Activated naive CD4-positive, alpha-beta T cell treated with anti-CD3 and anti-CD28 coated beads, Interleukin-2, amount 10 ng/mL, durations not matched to agents 7 days and 5 days (primary cell): ENCODE measurements around the gene ADAM12.

Experiments
- CTCF ChIA-PET: fragments of 350-600 bp; sonication (Branson Sonifier 250); formaldehyde crosslinking; loops from one replicate; lab custom pipeline; 2021; ENCODE audit warnings: antibody characterized with exemption; lab: Charles Lee
- DNase-seq: peaks from one replicate; pipeline ENCODE4 v3.0.0-alpha.2; 2020
- H3K27ac Mint-ChIP-seq: one replicate; pipeline ENCODE4 v1.8.0; 2021; ENCODE audit warnings: mild to moderate bottlenecking, moderate library complexity, mixed read lengths
- H3K27me3 Mint-ChIP-seq: one replicate; pipeline ENCODE4 v1.8.0; 2021; ENCODE audit warnings: mild to moderate bottlenecking, mixed read lengths
- H3K36me3 Mint-ChIP-seq: one replicate; pipeline ENCODE4 v1.8.0; 2021; ENCODE audit warnings: mixed read lengths
- H3K4me1 Mint-ChIP-seq: one replicate; pipeline ENCODE4 v1.8.0; 2021; ENCODE audit warnings: mixed read lengths
- H3K4me3 Mint-ChIP-seq: one replicate; pipeline ENCODE4 v1.8.0; 2021; ENCODE audit warnings: mild to moderate bottlenecking, moderate library complexity, mixed read lengths
- H3K9me3 Mint-ChIP-seq: one replicate; pipeline ENCODE4 v1.8.0; 2021; ENCODE audit warnings: mixed read lengths

ADAM12 gene

GRCh38 chr10:126013489-126014281 lies 374.6 kb downstream of the ADAM12 start:
- Mint-ChIP-seq H3K27ac (no peak overlapping the region), H3K9me3 (no peaks in the 10 kb centered on the region), H3K36me3 (no peaks in the 10 kb centered on the region), H3K4me3 (no peak overlapping the region), H3K4me1 (no peaks in the 10 kb centered on the region), H3K27me3 (no peaks in the 10 kb centered on the region)
- no peak for DNase-seq
- CTCF ChIA-PET, result no interaction called here

GRCh38 chr10:126012485-126012884 lies 375.8 kb downstream of the ADAM12 start:
- no peaks in the 10 kb centered on the region for H3K9me3 Mint-ChIP-seq
- DNase-seq, result no peak
- no peaks in the 10 kb centered on the region for H3K27me3 Mint-ChIP-seq
- H3K4me1 Mint-ChIP-seq, result no peaks in the 10 kb centered on the region
- H3K4me3 Mint-ChIP-seq, result no peak overlapping the region
- H3K36me3 Mint-ChIP-seq, result no peaks in the 10 kb centered on the region
- CTCF ChIA-PET, result no interaction called here
- no peak overlapping the region for H3K27ac Mint-ChIP-seq

- DNase-seq, result no peak
- CTCF ChIA-PET, result no interaction called here
- no peaks in the 10 kb centered on the region for H3K9me3 Mint-ChIP-seq
- H3K27ac Mint-ChIP-seq, result no peak overlapping the region
- no peaks in the 10 kb centered on the region for H3K27me3 Mint-ChIP-seq
- H3K36me3 Mint-ChIP-seq, result no peaks in the 10 kb centered on the region
- H3K4me1 Mint-ChIP-seq, result no peaks in the 10 kb centered on the region
- no peak overlapping the region for H3K4me3 Mint-ChIP-seq
These were observed 376.3 kb downstream of the ADAM12 start for GRCh38 chr10:126011995-126012394.

- Mint-ChIP-seq H3K4me3 (no peak overlapping the region), H3K27ac (no peak overlapping the region), H3K4me1 (no peaks in the 10 kb centered on the region), H3K27me3 (no peaks in the 10 kb centered on the region), H3K9me3 (no peaks in the 10 kb centered on the region), H3K36me3 (no peaks in the 10 kb centered on the region)
- CTCF ChIA-PET, result no interaction called here
- no peak for DNase-seq
These were observed 378.6 kb downstream of the ADAM12 start for GRCh38 chr10:126009650-126010049.

GRCh38 chr10:126006906-126007305 lies 381.4 kb downstream of the ADAM12 start:
- H3K27me3 Mint-ChIP-seq, result no peaks in the 10 kb centered on the region
- H3K27ac Mint-ChIP-seq, result no peak overlapping the region
- no peaks in the 10 kb centered on the region for H3K9me3 Mint-ChIP-seq
- DNase-seq, result no peak
- H3K4me1 Mint-ChIP-seq, result no peaks in the 10 kb centered on the region
- no peak overlapping the region for H3K4me3 Mint-ChIP-seq
- no peaks in the 10 kb centered on the region for H3K36me3 Mint-ChIP-seq
- CTCF ChIA-PET, result no interaction called here

GRCh38 chr10:126006264-126006663 lies 382.0 kb downstream of the ADAM12 start:
- CTCF ChIA-PET, result no interaction called here
- Mint-ChIP-seq H3K36me3 (no peaks in the 10 kb centered on the region), H3K4me3 (no peak overlapping the region), H3K27me3 (no peaks in the 10 kb centered on the region), H3K27ac (no peak overlapping the region), H3K9me3 (no peaks in the 10 kb centered on the region), H3K4me1 (no peaks in the 10 kb centered on the region)
- no peak for DNase-seq

- H3K27me3 Mint-ChIP-seq, result no peaks in the 10 kb centered on the region
- CTCF ChIA-PET, result no interaction called here
- H3K27ac Mint-ChIP-seq, result no peak overlapping the region
- H3K4me3 Mint-ChIP-seq, result no peak overlapping the region
- H3K4me1 Mint-ChIP-seq, result no peaks in the 10 kb centered on the region
- no peak for DNase-seq
- H3K9me3 Mint-ChIP-seq, result no peaks in the 10 kb centered on the region
- no peaks in the 10 kb centered on the region for H3K36me3 Mint-ChIP-seq
These were observed 383.5 kb downstream of the ADAM12 start for GRCh38 chr10:126004752-126005151.

GRCh38 chr10:126001576-126001975 lies 386.7 kb downstream of the ADAM12 start:
- peaks cover 9% of the 10 kb centered on the region for H3K27me3 Mint-ChIP-seq
- no peaks in the 10 kb centered on the region for H3K4me1 Mint-ChIP-seq
- no peak for DNase-seq
- no peaks in the 10 kb centered on the region for H3K36me3 Mint-ChIP-seq
- no peak overlapping the region for H3K4me3 Mint-ChIP-seq
- H3K27ac Mint-ChIP-seq, result no peak overlapping the region
- H3K9me3 Mint-ChIP-seq, result no peaks in the 10 kb centered on the region
- CTCF ChIA-PET, result no interaction called here

GRCh38 chr10:125999694-126000093 lies 388.6 kb downstream of the ADAM12 start:
- Mint-ChIP-seq H3K9me3 (no peaks in the 10 kb centered on the region), H3K27ac (no peak overlapping the region), H3K4me3 (no peak overlapping the region), H3K27me3 (peaks cover 9% of the 10 kb centered on the region), H3K4me1 (no peaks in the 10 kb centered on the region), H3K36me3 (no peaks in the 10 kb centered on the region)
- CTCF ChIA-PET, result no interaction called here
- no peak for DNase-seq

GRCh38 chr10:125997586-125997985 lies 390.7 kb downstream of the ADAM12 start:
- Mint-ChIP-seq H3K27me3 (peaks cover 9% of the 10 kb centered on the region), H3K4me3 (no peak overlapping the region), H3K27ac (no peak overlapping the region), H3K36me3 (no peaks in the 10 kb centered on the region), H3K9me3 (no peaks in the 10 kb centered on the region), H3K4me1 (no peaks in the 10 kb centered on the region)
- CTCF ChIA-PET, result no interaction called here
- DNase-seq, result no peak

- no peak for DNase-seq
- no peaks in the 10 kb centered on the region for H3K36me3 Mint-ChIP-seq
- CTCF ChIA-PET, result no interaction called here
- H3K4me1 Mint-ChIP-seq, result no peaks in the 10 kb centered on the region
- peaks cover 9% of the 10 kb centered on the region for H3K27me3 Mint-ChIP-seq
- no peak overlapping the region for H3K4me3 Mint-ChIP-seq
- no peak overlapping the region for H3K27ac Mint-ChIP-seq
- H3K9me3 Mint-ChIP-seq, result no peaks in the 10 kb centered on the region
These were observed 392.5 kb downstream of the ADAM12 start for GRCh38 chr10:125995726-125996304.

- no peak overlapping the region for H3K4me3 Mint-ChIP-seq
- no peaks in the 10 kb centered on the region for H3K4me1 Mint-ChIP-seq
- H3K9me3 Mint-ChIP-seq, result peaks cover 1% of the 10 kb centered on the region
- DNase-seq, result no peak
- CTCF ChIA-PET, result no interaction called here
- no peaks in the 10 kb centered on the region for H3K36me3 Mint-ChIP-seq
- H3K27ac Mint-ChIP-seq, result no peak overlapping the region
- peaks cover 9% of the 10 kb centered on the region for H3K27me3 Mint-ChIP-seq
These were observed 393.7 kb downstream of the ADAM12 start for GRCh38 chr10:125994601-125995000.

- no peaks in the 10 kb centered on the region for H3K36me3 Mint-ChIP-seq
- no peak overlapping the region for H3K27ac Mint-ChIP-seq
- H3K9me3 Mint-ChIP-seq, result peaks cover 1% of the 10 kb centered on the region
- H3K27me3 Mint-ChIP-seq, result peaks cover under 1% of the 10 kb centered on the region
- no peak for DNase-seq
- CTCF ChIA-PET, result no interaction called here
- H3K4me1 Mint-ChIP-seq, result no peaks in the 10 kb centered on the region
- H3K4me3 Mint-ChIP-seq, result no peak overlapping the region
These were observed 396.0 kb downstream of the ADAM12 start for GRCh38 chr10:125992254-125992653.

- DNase-seq, result no peak
- CTCF ChIA-PET, result no interaction called here
- Mint-ChIP-seq H3K4me3 (no peak overlapping the region), H3K36me3 (no peaks in the 10 kb centered on the region), H3K27ac (no peak overlapping the region), H3K27me3 (no peaks in the 10 kb centered on the region), H3K4me1 (no peaks in the 10 kb centered on the region), H3K9me3 (peaks cover 1% of the 10 kb centered on the region)
These were observed 396.9 kb downstream of the ADAM12 start for GRCh38 chr10:125991392-125991791.

GRCh38 chr10:125990974-125991373 lies 397.3 kb downstream of the ADAM12 start:
- Mint-ChIP-seq H3K36me3 (no peaks in the 10 kb centered on the region), H3K9me3 (peaks cover 1% of the 10 kb centered on the region), H3K27me3 (no peaks in the 10 kb centered on the region), H3K4me3 (no peak overlapping the region), H3K27ac (no peak overlapping the region), H3K4me1 (no peaks in the 10 kb centered on the region)
- CTCF ChIA-PET, result no interaction called here
- DNase-seq, result no peak
